SK-N-SH treated with all-trans-retinoic acid at 6 μM for 48 hours (cell line): Measurements from ENCODE around the gene NCLN.
"Not testable (repeated sequence)": the region's sequence is repeated elsewhere in the genome, so short reads cannot be mapped to it uniquely, and the experiment has no call there.

Experiments
- ATAC-seq: fragments of 200-7000 bp; cut with Tn5 transposase; 3 replicates; pipeline ENCODE4 v1.9.1; 2020; ENCODE audit warnings: mild to moderate bottlenecking, moderate library complexity
- ARNTL ChIP-seq: fragments of 450-650 bp; formaldehyde crosslinking; IDR thresholded peaks from 2 replicates; pipeline ENCODE4 v1.5.0; 2020; ENCODE audit warnings: low read depth, mild to moderate bottlenecking, moderate library complexity, borderline replicate concordance
- BACH2 ChIP-seq: fragments of 250-450 bp; sonication (Bioruptor Pico); IDR thresholded peaks from 2 replicates; pipeline ENCODE4 v1.9.0; 2021; ENCODE audit warnings: mild to moderate bottlenecking, borderline replicate concordance
- CSDC2 ChIP-seq: fragments of 250-450 bp; sonication (Bioruptor Pico); IDR thresholded peaks from 2 replicates; pipeline ENCODE4 v1.5.0; 2020; ENCODE audit warnings: mild to moderate bottlenecking, moderate library complexity
- ESRRG ChIP-seq: fragments of 250-450 bp; sonication (Bioruptor Pico); IDR thresholded peaks from 2 replicates; pipeline ENCODE4 v1.6.1; 2021; ENCODE audit warnings: mild to moderate bottlenecking
- GLIS3 ChIP-seq: fragments of 250-450 bp; sonication (Bioruptor Pico); IDR thresholded peaks from 2 replicates; pipeline ENCODE4 v1.5.0; 2020; ENCODE audit warnings: mild to moderate bottlenecking, moderate library complexity
- ISL1 ChIP-seq: fragments of 250-450 bp; sonication (Bioruptor Pico); IDR thresholded peaks from 2 replicates; pipeline ENCODE4 v2.1.2; 2022; ENCODE audit warnings: mild to moderate bottlenecking, moderate library complexity
- OSR1 ChIP-seq: fragments of 250-450 bp; sonication (Bioruptor Pico); IDR thresholded peaks from 2 replicates; pipeline ENCODE4 v1.8.0; 2022; ENCODE audit warnings: moderate library complexity, mild to moderate bottlenecking, inconsistent platforms
- PPARA ChIP-seq: fragments of 250-450 bp; sonication (Bioruptor Pico); IDR thresholded peaks from 2 replicates; pipeline ENCODE4 v1.5.0; 2020; ENCODE audit warnings: mild to moderate bottlenecking, borderline replicate concordance
- SNAI2 ChIP-seq: fragments of 250-450 bp; sonication (Bioruptor Pico); IDR thresholded peaks from 2 replicates; pipeline ENCODE4 v1.5.0; 2020; ENCODE audit warnings: mild to moderate bottlenecking, moderate library complexity
- TCF4 ChIP-seq: fragments of 250-450 bp; sonication (Bioruptor Pico); IDR thresholded peaks from 2 replicates; pipeline ENCODE4 v1.8.0; 2021; ENCODE audit warnings: mild to moderate bottlenecking, moderate library complexity, borderline replicate concordance
- TOX ChIP-seq: fragments of 250-450 bp; sonication (Bioruptor Pico); IDR thresholded peaks from 2 replicates; pipeline ENCODE4 v1.8.0; 2021; ENCODE audit warnings: mild to moderate bottlenecking, moderate library complexity, borderline replicate concordance
- ZC3H10 ChIP-seq: fragments of 250-450 bp; sonication (Bioruptor Pico); IDR thresholded peaks from 2 replicates; pipeline ENCODE4 v1.5.1; 2021; ENCODE audit warnings: mild to moderate bottlenecking, moderate library complexity
- ZFP3 ChIP-seq: fragments of 250-450 bp; sonication (Bioruptor Pico); IDR thresholded peaks from 2 replicates; pipeline ENCODE4 v1.5.0; 2020; ENCODE audit warnings: mild to moderate bottlenecking, moderate library complexity
- ZNF565 ChIP-seq: fragments of 450-650 bp; formaldehyde crosslinking; conservative IDR thresholded peaks from 2 replicates; pipeline ENCODE4 v1.5.0; 2020; ENCODE audit warnings: low read depth, mild to moderate bottlenecking, moderate library complexity
- ZNF8 ChIP-seq: fragments of 450-650 bp; formaldehyde crosslinking; IDR thresholded peaks from 2 replicates; pipeline ENCODE4 v1.5.0; 2020; ENCODE audit warnings: mild to moderate bottlenecking, moderate library complexity
- TF ChIP-seq, protein P1 (sequence below): fragments of 250-450 bp; sonication (Bioruptor Pico); IDR thresholded peaks from 2 replicates; pipeline ENCODE4 v1.5.1; 2021; ENCODE audit warnings: mild to moderate bottlenecking, moderate library complexity
- TF ChIP-seq, protein P2 (sequence below): fragments of 250-450 bp; sonication (Bioruptor Pico); IDR thresholded peaks from 2 replicates; pipeline ENCODE4 v1.5.0; 2020; ENCODE audit warnings: mild to moderate bottlenecking, moderate library complexity
- TF ChIP-seq, protein P3 (sequence below): fragments of 250-450 bp; sonication (Bioruptor Pico); IDR thresholded peaks from 2 replicates; pipeline ENCODE4 v1.5.1; 2020; ENCODE audit warnings: low read depth, mild to moderate bottlenecking, moderate library complexity
- TF ChIP-seq, protein P4 (sequence below): fragments of 250-450 bp; sonication (Bioruptor Pico); IDR thresholded peaks from 2 replicates; pipeline ENCODE4 v1.8.0; 2020; ENCODE audit warnings: mild to moderate bottlenecking, moderate library complexity, borderline replicate concordance
- TF ChIP-seq, protein P5 (sequence below): fragments of 250-450 bp; sonication (Bioruptor Pico); IDR thresholded peaks from 2 replicates; pipeline ENCODE4 v1.8.0; 2021; ENCODE audit warnings: low read depth, mild to moderate bottlenecking, moderate library complexity, borderline replicate concordance

The NCLN gene

DNA sequence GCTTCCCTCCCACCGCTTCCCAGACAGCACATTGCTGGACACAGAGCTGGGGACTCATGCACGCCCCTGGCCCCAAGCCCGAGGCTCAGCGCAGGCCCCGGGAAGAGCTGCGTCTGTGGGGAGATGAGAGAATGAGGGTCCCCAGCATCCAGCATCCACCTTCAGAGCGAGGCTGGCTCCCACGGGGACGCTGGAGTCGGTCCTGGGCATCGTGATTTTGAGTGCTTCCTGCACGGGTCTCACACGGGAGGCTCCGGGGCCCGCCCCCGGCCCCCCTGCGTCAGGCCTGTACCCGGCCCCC lies 4.7 kb downstream of the NCLN start:
- TF ChIP-seq ZNF565 (CRISPR knock-in tag) (no peak), BACH2 (CRISPR knock-in tag) (no peak), ZC3H10 (no peak), OSR1 (CRISPR knock-in tag) (no peak), GLIS3 (CRISPR knock-in tag) (no peak), ZNF8 (no peak)
- TF ChIP-seq, protein P1, sequence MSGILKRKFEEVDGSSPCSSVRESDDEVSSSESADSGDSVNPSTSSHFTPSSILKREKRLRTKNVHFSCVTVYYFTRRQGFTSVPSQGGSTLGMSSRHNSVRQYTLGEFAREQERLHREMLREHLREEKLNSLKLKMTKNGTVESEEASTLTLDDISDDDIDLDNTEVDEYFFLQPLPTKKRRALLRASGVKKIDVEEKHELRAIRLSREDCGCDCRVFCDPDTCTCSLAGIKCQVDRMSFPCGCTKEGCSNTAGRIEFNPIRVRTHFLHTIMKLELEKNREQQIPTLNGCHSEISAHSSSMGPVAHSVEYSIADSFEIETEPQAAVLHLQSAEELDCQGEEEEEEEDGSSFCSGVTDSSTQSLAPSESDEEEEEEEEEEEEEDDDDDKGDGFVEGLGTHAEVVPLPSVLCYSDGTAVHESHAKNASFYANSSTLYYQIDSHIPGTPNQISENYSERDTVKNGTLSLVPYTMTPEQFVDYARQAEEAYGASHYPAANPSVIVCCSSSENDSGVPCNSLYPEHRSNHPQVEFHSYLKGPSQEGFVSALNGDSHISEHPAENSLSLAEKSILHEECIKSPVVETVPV (CRISPR knock-in tag), result no peak
- no peak for ATAC-seq

DNA sequence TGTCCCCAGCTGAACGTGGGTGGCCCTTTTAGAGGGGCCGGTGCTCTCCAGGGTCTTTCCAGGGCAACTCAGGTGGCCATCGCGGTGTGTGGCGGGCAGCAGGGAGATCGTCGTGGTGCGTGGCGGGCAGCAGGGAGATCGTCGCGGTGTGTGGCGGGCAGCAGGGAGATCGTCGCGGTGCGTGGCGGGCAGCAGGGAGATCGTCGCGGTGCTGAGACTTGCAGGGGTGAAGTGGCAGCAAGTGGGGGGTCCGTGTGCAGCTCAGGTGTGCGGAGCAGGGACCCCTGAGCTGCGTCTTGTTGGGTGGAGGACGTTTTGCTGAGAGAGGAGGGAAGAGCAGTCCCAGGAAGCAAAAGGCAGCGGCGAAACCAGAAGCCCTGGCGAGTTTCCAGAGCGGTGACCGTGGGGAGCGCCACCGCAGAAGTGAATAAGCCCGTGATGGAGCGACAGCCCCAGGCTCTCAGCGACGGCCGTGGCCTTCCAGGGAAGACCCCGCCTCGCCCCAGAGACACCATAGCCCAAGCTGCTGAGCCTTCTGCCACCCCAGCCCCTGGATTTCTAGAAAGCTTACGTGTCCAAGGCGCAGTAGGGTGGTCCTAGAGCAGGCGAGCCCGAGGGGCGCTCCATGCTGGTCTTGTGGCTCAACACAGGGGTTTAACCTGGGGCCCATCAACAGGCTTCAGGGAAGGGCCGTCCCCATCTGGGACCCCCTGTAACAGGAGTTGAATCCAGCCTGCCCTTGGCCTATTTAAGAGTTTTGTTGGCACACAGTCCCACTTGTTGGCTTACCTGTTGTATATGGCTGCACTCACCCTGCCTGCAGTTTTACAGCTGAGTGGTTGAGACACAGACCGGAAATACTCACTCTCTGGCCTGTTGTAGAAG lies 5.4 kb downstream of the NCLN start:
- TF ChIP-seq SNAI2, result no peak
- TF ChIP-seq ZC3H10, result no peak
- TF ChIP-seq ISL1 (CRISPR knock-in tag), result no peak
- TF ChIP-seq, protein P2, sequence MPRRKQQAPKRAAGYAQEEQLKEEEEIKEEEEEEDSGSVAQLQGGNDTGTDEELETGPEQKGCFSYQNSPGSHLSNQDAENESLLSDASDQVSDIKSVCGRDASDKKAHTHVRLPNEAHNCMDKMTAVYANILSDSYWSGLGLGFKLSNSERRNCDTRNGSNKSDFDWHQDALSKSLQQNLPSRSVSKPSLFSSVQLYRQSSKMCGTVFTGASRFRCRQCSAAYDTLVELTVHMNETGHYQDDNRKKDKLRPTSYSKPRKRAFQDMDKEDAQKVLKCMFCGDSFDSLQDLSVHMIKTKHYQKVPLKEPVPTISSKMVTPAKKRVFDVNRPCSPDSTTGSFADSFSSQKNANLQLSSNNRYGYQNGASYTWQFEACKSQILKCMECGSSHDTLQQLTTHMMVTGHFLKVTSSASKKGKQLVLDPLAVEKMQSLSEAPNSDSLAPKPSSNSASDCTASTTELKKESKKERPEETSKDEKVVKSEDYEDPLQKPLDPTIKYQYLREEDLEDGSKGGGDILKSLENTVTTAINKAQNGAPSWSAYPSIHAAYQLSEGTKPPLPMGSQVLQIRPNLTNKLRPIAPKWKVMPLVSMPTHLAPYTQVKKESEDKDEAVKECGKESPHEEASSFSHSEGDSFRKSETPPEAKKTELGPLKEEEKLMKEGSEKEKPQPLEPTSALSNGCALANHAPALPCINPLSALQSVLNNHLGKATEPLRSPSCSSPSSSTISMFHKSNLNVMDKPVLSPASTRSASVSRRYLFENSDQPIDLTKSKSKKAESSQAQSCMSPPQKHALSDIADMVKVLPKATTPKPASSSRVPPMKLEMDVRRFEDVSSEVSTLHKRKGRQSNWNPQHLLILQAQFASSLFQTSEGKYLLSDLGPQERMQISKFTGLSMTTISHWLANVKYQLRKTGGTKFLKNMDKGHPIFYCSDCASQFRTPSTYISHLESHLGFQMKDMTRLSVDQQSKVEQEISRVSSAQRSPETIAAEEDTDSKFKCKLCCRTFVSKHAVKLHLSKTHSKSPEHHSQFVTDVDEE (CRISPR knock-in tag), result no peak
- TF ChIP-seq, protein P3, sequence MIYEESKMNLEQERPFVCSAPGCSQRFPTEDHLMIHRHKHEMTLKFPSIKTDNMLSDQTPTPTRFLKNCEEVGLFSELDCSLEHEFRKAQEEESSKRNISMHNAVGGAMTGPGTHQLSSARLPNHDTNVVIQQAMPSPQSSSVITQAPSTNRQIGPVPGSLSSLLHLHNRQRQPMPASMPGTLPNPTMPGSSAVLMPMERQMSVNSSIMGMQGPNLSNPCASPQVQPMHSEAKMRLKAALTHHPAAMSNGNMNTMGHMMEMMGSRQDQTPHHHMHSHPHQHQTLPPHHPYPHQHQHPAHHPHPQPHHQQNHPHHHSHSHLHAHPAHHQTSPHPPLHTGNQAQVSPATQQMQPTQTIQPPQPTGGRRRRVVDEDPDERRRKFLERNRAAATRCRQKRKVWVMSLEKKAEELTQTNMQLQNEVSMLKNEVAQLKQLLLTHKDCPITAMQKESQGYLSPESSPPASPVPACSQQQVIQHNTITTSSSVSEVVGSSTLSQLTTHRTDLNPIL (CRISPR knock-in tag), result no peak
- TF ChIP-seq ZNF565 (CRISPR knock-in tag), result no peak
- no peak for TF ChIP-seq OSR1 (CRISPR knock-in tag)
- no peak for TF ChIP-seq CSDC2 (CRISPR knock-in tag)
- TF ChIP-seq ESRRG, result no peak
- no peak for TF ChIP-seq ZNF8
- no peak for TF ChIP-seq ARNTL (CRISPR knock-in tag)
- TF ChIP-seq, protein P4, sequence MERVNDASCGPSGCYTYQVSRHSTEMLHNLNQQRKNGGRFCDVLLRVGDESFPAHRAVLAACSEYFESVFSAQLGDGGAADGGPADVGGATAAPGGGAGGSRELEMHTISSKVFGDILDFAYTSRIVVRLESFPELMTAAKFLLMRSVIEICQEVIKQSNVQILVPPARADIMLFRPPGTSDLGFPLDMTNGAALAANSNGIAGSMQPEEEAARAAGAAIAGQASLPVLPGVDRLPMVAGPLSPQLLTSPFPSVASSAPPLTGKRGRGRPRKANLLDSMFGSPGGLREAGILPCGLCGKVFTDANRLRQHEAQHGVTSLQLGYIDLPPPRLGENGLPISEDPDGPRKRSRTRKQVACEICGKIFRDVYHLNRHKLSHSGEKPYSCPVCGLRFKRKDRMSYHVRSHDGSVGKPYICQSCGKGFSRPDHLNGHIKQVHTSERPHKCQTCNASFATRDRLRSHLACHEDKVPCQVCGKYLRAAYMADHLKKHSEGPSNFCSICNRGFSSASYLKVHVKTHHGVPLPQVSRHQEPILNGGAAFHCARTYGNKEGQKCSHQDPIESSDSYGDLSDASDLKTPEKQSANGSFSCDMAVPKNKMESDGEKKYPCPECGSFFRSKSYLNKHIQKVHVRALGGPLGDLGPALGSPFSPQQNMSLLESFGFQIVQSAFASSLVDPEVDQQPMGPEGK (CRISPR knock-in tag), result no peak
- TF ChIP-seq TCF4 (CRISPR knock-in tag), result no peak
- TF ChIP-seq TOX (CRISPR knock-in tag), result no peak
- TF ChIP-seq PPARA (CRISPR knock-in tag), result no peak
- TF ChIP-seq GLIS3 (CRISPR knock-in tag), result no peak
- no peak for TF ChIP-seq ZFP3 (CRISPR knock-in tag)
- TF ChIP-seq, all 23 proteins: peak for 0

DNA sequence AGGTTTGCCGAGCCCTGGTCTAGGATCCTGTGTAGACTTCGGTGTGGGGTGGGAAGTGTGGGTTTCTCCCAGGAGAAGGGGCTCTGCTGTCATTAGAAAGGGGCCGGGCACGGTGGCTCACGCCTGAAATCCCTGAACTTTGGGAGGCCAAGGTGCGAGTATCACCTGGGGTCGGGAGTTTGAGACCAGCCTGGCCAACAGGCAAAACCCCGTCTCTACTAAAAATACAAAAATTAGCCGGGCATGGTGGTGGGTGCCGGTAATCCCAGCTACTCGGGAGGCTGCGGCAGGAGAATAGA lies 6.0 kb downstream of the NCLN start:
- not testable (repeated sequence) for ATAC-seq

More for the DNA sequence above, 5.4 kb downstream of the NCLN start:
- no peak for ATAC-seq

DNA sequence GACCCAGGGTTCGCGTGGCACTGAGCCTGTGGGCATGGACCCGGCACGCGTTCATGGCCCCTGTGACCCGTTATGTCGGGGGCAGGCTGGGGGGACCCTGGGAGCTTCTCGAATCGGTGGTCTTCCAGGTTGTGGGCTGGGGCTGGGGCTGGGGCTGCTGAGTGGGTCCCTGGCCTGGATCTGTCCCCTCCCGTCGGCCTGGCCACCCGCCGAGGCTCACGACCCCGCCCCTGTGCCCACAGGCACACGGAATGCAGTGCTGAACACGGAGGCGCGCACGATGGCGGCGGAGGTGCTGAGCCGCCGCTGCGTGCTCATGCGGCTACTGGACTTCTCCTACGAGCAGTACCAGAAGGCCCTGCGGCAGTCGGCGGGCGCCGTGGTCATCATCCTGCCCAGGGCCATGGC lies 6.5 kb downstream of the NCLN start:
- no peak for ATAC-seq
- TF ChIP-seq ARNTL (CRISPR knock-in tag) (no peak), ZNF8 (no peak), ISL1 (CRISPR knock-in tag) (no peak), TOX (CRISPR knock-in tag) (no peak), ZFP3 (CRISPR knock-in tag) (no peak), GLIS3 (CRISPR knock-in tag) (no peak), ZC3H10 (no peak), TCF4 (CRISPR knock-in tag) (no peak), SNAI2 (no peak)
- TF ChIP-seq, protein P1 (CRISPR knock-in tag), result no peak
- TF ChIP-seq, protein P3 (CRISPR knock-in tag), result no peak
- TF ChIP-seq, protein P4 (CRISPR knock-in tag), result no peak
- TF ChIP-seq, protein P5, sequence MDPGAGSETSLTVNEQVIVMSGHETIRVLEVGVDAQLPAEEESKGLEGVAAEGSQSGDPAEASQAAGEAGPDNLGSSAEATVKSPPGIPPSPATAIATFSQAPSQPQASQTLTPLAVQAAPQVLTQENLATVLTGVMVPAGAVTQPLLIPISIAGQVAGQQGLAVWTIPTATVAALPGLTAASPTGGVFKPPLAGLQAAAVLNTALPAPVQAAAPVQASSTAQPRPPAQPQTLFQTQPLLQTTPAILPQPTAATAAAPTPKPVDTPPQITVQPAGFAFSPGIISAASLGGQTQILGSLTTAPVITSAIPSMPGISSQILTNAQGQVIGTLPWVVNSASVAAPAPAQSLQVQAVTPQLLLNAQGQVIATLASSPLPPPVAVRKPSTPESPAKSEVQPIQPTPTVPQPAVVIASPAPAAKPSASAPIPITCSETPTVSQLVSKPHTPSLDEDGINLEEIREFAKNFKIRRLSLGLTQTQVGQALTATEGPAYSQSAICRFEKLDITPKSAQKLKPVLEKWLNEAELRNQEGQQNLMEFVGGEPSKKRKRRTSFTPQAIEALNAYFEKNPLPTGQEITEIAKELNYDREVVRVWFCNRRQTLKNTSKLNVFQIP, result no peak
